ENCODE results near the gene SF3B2.
"Not testable (repeated sequence)": the region's sequence is repeated elsewhere in the genome, so short reads cannot be mapped to it uniquely, and the experiment has no call there.

The SF3B2 gene, protein sequence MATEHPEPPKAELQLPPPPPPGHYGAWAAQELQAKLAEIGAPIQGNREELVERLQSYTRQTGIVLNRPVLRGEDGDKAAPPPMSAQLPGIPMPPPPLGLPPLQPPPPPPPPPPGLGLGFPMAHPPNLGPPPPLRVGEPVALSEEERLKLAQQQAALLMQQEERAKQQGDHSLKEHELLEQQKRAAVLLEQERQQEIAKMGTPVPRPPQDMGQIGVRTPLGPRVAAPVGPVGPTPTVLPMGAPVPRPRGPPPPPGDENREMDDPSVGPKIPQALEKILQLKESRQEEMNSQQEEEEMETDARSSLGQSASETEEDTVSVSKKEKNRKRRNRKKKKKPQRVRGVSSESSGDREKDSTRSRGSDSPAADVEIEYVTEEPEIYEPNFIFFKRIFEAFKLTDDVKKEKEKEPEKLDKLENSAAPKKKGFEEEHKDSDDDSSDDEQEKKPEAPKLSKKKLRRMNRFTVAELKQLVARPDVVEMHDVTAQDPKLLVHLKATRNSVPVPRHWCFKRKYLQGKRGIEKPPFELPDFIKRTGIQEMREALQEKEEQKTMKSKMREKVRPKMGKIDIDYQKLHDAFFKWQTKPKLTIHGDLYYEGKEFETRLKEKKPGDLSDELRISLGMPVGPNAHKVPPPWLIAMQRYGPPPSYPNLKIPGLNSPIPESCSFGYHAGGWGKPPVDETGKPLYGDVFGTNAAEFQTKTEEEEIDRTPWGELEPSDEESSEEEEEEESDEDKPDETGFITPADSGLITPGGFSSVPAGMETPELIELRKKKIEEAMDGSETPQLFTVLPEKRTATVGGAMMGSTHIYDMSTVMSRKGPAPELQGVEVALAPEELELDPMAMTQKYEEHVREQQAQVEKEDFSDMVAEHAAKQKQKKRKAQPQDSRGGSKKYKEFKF

GRCh38 chr11:66051766-66052663, at the start of gene SF3B2:
Gene SF3B2 (plus strand): TSS chr11:66052364. CDS start chr11:66052385, 21 bp downstream.
- peak; percentile 89 for DNase-seq

DNA sequence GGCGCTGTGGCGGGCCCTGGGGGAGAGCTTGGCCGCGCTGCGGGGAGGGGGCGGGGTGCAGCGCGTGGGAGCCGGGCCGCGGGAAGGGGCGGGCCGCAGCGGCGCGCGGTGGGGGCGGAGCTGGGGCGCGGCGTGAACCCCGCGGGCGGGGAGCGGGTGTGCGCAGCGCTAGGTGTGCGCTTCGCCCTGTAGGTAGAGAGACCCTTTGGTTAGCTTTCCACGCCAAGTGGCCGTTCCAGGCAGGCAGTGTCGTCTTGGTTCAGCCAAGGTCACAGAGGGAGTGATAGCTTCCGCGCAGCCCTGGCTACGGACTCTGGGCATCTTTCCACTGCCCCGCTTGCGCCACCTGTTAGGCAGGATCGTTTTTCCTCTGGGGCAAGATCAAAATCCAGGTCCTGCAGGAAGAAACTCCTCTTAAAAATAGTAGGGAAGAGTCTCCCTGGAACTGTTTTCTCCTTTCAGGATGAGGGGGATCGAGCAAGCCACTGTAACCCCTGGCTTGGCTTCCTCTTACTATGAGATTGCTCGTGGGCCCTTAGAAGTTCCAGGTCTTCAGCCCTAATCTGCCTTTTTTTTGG, 49.4 kb upstream of the SF3B2 start:
- no peak for DNase-seq

DNA sequence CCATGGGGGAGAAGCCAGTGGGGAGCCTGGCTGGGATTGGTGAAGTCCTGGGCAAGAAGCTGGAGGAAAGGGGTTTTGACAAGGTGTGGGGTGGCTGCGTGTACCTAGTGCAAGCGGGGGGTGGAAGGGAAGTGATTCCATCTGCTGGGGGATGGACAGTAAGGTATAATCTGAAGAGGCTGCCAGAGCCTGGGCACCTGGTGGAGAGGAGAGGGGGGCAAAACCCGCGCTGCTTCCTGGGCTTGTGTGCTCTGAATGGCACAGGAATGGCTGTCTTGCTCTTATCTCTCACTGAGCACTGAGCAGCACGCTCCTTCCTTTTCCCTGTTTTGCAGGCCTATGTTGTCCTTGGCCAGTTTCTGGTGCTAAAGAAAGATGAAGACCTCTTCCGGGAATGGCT, 48.9 kb upstream of the SF3B2 start:
- DNase-seq = no peak

- DNase-seq = no peak
These were observed 48.0 kb upstream of the SF3B2 start for GRCh38 chr11:66004186-66004585.

DNA sequence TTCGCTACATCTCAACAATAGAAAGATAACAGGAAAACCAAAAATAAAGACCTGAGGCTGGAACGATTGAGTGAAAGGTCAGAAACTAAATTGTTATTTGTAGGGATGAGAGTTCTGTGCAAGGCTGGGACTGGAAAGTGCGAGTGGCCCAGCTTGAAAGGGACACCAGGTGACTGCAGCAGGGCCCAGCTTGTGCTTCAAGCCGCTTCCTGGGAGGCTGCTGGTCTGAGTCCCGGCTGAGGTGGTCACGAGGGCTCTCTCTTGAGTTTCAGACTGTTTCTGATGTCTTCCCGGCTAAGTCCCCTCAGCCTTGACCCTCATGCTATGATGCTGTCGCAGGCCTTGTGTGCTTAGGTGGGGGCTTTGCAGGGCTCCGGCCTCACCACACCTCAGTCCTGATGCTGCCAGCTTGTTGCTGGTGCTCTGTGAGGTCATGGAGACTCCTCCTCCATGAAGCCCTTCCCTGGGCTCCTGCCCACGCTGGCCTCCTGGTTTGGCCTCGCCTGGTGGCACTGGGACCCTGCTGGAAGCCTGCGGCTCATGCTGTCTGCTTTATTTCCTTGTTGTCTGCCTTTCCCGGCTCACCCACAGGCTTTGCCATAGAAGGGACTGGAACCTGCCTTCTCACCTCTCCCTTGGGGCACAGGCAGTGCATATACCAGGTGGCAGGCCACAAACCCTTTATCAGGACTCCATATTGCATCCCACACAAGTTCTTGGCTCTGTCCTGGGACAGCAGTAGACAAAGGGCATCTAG, 45.9 kb upstream of the SF3B2 start:
- no peak for DNase-seq

- DNase-seq = no peak
These were observed 45.3 kb upstream of the SF3B2 start for GRCh38 chr11:66006891-66007176.

DNA sequence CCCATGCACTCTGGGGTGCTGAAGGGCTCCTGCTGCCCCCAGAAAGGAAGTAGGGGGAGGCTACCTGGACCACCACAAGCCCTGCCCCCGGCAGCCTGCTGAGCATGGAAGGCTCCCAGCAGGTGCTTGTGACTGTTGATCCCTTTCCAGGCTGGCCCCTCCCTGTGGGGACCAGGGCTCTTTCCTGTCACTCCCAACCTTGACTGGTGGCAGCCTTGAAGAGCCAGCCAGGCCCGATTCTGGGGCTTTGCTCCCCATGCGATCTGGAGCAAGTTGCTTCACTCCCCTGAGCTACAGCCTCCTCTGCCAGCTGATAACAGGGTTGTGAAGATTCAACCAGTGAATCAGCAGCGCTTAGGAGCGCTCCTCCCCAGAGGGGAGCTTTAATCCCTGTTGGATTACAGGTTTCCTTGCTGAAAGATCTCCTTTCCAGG, 44.9 kb upstream of the SF3B2 start:
- DNase-seq = no peak

GRCh38 chr11:66008095-66008467, 44.1 kb upstream of the SF3B2 start:
- no peak for DNase-seq

- no peak for DNase-seq
These were observed 43.6 kb upstream of the SF3B2 start for GRCh38 chr11:66008468-66009101.

- DNase-seq = not testable (repeated sequence)
These were observed 42.1 kb upstream of the SF3B2 start for GRCh38 chr11:66010036-66010435.

GRCh38 chr11:66011239-66011784, 40.9 kb upstream of the SF3B2 start:
- DNase-seq = no peak

DNA sequence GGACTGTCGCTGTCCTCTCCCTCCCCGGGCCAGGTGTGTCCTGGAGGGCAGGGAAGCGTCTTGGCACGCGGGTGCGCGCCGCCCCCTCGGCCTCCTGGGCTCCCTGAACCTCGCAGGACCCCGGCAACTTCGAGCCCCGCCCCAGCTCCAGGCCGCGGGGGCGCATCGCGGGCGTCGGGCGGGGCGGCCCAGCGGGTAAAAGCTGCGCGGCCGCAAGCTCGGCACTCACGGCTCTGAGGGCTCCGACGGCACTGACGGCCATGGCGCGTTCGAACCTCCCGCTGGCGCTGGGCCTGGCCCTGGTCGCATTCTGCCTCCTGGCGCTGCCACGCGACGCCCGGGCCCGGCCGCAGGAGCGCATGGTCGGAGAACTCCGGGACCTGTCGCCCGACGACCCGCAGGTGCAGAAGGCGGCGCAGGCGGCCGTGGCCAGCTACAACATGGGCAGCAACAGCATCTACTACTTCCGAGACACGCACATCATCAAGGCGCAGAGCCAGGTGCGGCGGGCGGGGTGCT, 40.3 kb upstream of the SF3B2 start, which contains the start of gene CST6:
CST6 (plus strand) TSS at position 224 of the 519 bp plus-strand sequence; CDS start at position 261, 37 bp downstream.
- no peak for DNase-seq

DNA sequence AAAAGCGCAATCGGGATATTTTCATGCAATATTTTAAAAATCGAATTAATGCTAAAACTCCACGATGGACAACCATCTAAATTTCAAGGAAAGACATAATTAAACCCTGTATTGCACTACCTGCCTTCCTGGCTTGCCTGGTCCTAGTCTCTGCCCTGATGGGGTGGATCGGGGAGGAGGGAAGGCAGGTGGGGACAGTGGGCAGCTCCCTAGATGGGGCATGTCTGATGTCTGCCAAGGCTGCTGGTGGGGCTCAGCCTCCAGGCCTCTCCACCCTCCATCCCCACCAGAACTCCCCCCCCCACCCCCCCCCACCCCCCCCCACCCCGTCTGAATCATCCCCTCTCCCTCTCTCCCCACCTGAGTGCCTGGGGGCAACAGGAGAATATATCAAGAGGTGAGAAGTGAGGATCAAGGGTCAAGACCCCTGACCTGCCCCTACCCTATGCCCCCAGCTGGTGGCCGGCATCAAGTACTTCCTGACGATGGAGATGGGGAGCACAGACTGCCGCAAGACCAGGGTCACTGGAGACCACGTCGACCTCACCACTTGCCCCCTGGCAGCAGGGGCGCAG, 39.7 kb upstream of the SF3B2 start:
- no peak for DNase-seq

- no peak for DNase-seq
These were observed 39.0 kb upstream of the SF3B2 start for GRCh38 chr11:66012946-66013761.

DNA sequence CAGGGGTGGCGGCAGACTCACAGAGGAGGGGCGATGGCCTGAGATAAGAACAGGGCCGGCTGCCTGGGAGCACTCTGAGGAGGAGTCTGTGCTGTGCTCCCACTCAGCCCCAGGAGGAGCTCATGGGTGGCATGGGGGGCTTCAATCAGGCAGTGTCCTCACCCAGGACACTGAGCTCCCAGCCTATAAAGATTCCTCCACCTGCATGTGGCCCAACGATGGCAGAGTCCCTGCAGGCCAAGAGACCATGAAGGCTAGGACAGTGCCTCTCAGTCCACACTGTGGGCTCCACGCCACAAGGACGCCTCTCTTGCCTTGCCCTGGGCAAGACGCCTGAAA, 38.4 kb upstream of the SF3B2 start:
- no peak for DNase-seq

DNA sequence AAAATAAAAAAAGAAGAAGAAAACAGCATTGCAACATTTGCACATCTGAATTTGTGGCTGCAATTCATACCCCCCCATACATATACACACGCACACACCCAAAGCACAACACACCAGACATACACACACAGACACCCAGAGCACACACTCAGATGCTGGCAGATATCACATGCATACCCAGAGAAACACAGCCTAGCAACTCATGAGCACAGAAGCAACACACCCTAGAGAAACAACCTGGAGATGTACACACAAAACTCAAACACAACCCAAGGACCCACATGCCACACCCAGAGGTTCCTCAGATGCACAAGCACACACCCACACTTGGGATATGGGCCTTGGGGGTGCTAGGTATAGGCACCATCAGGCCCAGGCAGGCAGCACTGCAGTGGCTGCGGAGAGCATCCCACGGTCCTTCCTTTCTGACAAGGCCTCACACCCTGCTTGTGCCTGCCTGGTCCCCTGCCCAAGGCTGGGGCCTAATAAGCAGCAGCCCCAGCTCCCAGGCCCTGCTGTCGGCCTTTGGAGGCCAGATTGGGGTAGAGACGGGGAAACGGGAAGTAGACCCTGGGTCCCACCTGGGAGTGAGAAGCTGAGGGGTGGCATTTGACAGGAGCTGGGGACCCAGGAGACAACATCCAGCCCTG, 37.2 kb upstream of the SF3B2 start:
- no peak for DNase-seq

- DNase-seq = no peak
These were observed 36.7 kb upstream of the SF3B2 start for GRCh38 chr11:66015454-66015881.

DNA sequence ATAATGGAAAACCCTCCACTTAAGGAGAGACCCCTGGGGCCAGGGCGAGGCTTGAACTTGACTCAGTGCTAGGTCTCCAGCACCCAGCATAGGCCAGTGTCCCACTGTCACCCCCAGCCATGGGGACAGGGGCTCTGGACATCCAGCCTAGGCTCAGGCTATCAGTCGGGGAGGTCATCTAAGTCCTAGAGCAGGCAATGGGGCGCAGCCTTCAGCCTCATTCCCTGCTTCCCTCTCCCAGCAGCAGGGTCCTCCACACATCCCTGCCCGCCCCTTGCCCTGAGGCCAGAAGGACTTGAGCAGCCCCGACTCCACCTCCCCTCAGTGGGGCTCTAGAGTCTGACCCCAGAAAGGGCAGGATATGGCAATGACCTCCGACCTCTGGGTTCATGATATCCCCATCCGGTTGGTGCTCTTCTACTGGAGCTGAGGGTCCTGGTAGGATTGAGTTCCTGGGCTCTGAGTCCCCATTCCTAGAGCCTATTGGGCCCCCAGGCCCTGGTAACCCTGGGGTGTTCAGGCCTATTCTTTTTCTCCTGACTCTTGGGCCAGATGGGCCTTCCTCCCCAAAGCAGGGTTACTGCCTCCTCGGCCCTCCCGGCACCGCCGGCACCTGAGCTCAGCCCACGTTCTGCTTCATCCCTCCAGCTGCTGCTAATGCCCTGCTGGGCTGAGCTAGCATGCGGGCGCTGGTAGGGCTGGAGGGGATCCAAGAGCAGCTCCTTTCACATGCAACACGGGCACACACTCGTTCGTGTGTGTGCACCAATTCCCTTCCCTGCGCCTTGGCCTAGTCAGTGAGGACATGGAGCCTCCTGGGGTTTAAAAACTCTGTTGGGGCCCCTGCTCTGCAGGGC, 36.0 kb upstream of the SF3B2 start:
- DNase-seq = no peak
